ENCODE results near the gene PLA2G4B. TPM values are rescaled to one million over a fixed set of nuclear protein-coding genes. Genes with fewer than 3 reads are reported as not detected.
A peak's percentile ranks its signal among the peaks of the same experiment; 100 is the strongest.
"Not testable (repeated sequence)": the region's sequence is repeated elsewhere in the genome, so short reads cannot be mapped to it uniquely, and the experiment has no call there.

Gene PLA2G4B
- total RNA-seq, 1 donor from 2014 or later = 8.5 TPM

GRCh38 chr15:41829959-41830646 is 8.5 kb upstream of the PLA2G4B start:
- H3K36me3 Mint-ChIP-seq (ENCODE audit: low read depth) = no peaks in the 10 kb centered on the region
- H3K9me3 Mint-ChIP-seq = no peaks in the 10 kb centered on the region
- H3K4me1 Mint-ChIP-seq = peaks cover 12% of the 10 kb centered on the region
- peak overlapping the region; percentile 34 for H3K4me3 Mint-ChIP-seq
- TF ChIP-seq CTCF (conservative IDR thresholded peaks at IDR 0.05) = no peak
- H3K27ac Mint-ChIP-seq (ENCODE audit: unreplicated experiment) = no peak overlapping the region
- DNase-seq (ENCODE audit: low read depth, low spot score) = no peak
- H3K27me3 Mint-ChIP-seq (ENCODE audit: low read depth) = peaks cover 10% of the 10 kb centered on the region

- H3K27ac Mint-ChIP-seq (ENCODE audit: unreplicated experiment); DNase-seq (ENCODE audit: low read depth, low spot score); H3K9me3 Mint-ChIP-seq; H3K36me3 Mint-ChIP-seq (ENCODE audit: low read depth): not testable (repeated sequence)
- Mint-ChIP-seq H3K27me3 (ENCODE audit: low read depth) (peaks cover 10% of the 10 kb centered on the region), H3K4me3 (peak overlapping the region; percentile 53), H3K4me1 (peaks cover 12% of the 10 kb centered on the region)
Measured at GRCh38 chr15:41831291-41831690, 7.4 kb upstream of the PLA2G4B start.

GRCh38 chr15:41832208-41832607 is 6.4 kb upstream of the PLA2G4B start:
- no peak for DNase-seq (ENCODE audit: low read depth, low spot score)
- H3K27me3 Mint-ChIP-seq (ENCODE audit: low read depth) = peaks cover 7% of the 10 kb centered on the region
- no peak for TF ChIP-seq CTCF (conservative IDR thresholded peaks at IDR 0.05)
- H3K4me1 Mint-ChIP-seq = peaks cover 12% of the 10 kb centered on the region
- no peaks in the 10 kb centered on the region for H3K36me3 Mint-ChIP-seq (ENCODE audit: low read depth)
- H3K4me3 Mint-ChIP-seq = no peak overlapping the region
- H3K27ac Mint-ChIP-seq (ENCODE audit: unreplicated experiment) = no peak overlapping the region
- no peaks in the 10 kb centered on the region for H3K9me3 Mint-ChIP-seq

- no peaks in the 10 kb centered on the region for H3K36me3 Mint-ChIP-seq (ENCODE audit: low read depth)
- H3K27ac Mint-ChIP-seq (ENCODE audit: unreplicated experiment) = no peak overlapping the region
- H3K27me3 Mint-ChIP-seq (ENCODE audit: low read depth) = peaks cover 5% of the 10 kb centered on the region
- H3K9me3 Mint-ChIP-seq = no peaks in the 10 kb centered on the region
- H3K4me3 Mint-ChIP-seq = peak overlapping the region; percentile 62
- DNase-seq (ENCODE audit: low read depth, low spot score) = no peak
- peaks cover 9% of the 10 kb centered on the region for H3K4me1 Mint-ChIP-seq
- TF ChIP-seq CTCF (conservative IDR thresholded peaks at IDR 0.05) = no peak
Measured at GRCh38 chr15:41832875-41833274, 5.8 kb upstream of the PLA2G4B start.

- no peak for DNase-seq (ENCODE audit: low read depth, low spot score)
- Mint-ChIP-seq H3K27ac (ENCODE audit: unreplicated experiment) (no peak overlapping the region), H3K4me3 (no peak overlapping the region), H3K27me3 (ENCODE audit: low read depth) (no peaks in the 10 kb centered on the region), H3K36me3 (ENCODE audit: low read depth) (no peaks in the 10 kb centered on the region), H3K4me1 (peaks cover under 1% of the 10 kb centered on the region), H3K9me3 (no peaks in the 10 kb centered on the region)
- no peak for TF ChIP-seq CTCF (conservative IDR thresholded peaks at IDR 0.05)
Measured at GRCh38 chr15:41834096-41834495, 4.6 kb upstream of the PLA2G4B start.

- no peak overlapping the region for H3K4me3 Mint-ChIP-seq
- no peaks in the 10 kb centered on the region for H3K36me3 Mint-ChIP-seq (ENCODE audit: low read depth)
- H3K27ac Mint-ChIP-seq (ENCODE audit: unreplicated experiment) = no peak overlapping the region
- no peak for DNase-seq (ENCODE audit: low read depth, low spot score)
- H3K27me3 Mint-ChIP-seq (ENCODE audit: low read depth) = no peaks in the 10 kb centered on the region
- TF ChIP-seq CTCF (conservative IDR thresholded peaks at IDR 0.05) = no peak
- H3K4me1 Mint-ChIP-seq = peaks cover 3% of the 10 kb centered on the region
- H3K9me3 Mint-ChIP-seq = no peaks in the 10 kb centered on the region
Measured at GRCh38 chr15:41836073-41836472, 2.6 kb upstream of the PLA2G4B start.

Data from neural crest cell (in vitro differentiated cells).